Measurements from ENCODE around the gene FGF1. TPM values are rescaled to one million over a fixed set of nuclear protein-coding genes. Genes with fewer than 3 reads are reported as not detected.

FGF1 gene
- total RNA-seq, 2 experiments from 2014 or later: not detected

Other genes starting within 250 kb of the FGF1 start
- gene ARHGAP26, start 84.3 kb upstream of the FGF1 start, total RNA-seq: 10 to 100 TPM; 12.6 to 38.9 TPM

Measured in activated CD8-positive, alpha-beta memory T cell treated with anti-CD3 and anti-CD28 coated beads, Interleukin-2, amount 10 ng/mL, durations not matched to agents 7 days and 5 days (primary cell).